Measurements from ENCODE around the gene NAA60.

The NAA60 gene

DNA sequence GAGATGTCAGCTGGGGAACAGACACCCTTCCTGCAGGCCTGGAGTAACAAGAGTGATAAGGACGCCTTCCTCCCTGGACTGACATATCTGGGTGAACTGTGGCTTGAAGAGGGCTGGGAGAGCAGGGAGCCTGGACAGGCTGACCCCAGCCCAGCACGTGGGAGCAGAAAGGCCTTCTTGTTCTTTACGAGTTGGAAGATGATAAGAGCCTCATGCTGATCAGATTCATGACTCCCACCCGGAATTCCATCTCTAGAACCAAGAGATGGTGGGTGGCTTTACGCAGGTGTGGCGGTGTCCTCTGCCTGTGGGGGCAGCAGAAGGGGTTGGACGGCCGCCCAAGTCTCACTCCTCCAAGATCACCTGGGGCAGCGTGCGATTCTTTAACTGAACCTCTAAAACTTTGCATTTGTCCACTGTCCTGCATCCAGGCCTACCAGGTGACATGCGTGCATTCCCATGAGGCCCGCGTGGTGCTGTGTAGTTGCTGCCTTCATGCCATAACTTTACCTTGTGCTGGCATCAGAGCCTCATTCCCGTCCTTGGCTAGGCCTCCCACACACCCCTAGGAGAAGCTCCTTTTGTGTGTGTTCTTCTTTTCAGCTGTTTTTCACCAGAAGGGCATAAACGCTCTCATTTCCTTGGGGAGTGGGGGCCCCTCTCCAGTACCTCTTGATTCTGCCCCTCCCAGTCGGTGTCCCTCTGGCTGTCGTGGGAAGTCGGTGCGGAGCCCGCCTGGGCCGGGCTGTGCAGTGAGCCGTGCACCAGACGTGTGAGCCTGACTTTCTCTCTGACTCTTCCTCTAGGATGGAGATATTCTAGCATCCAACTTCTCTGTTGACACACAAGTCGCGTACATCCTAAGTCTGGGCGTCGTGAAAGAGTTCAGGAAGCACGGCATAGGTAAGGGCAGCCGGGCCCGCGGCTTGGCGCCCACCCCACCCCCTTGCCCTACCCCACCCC is 38.5 kb downstream of the NAA60 start:
- H3K27ac ChIP-seq, result no peak overlapping the region; the same call in 1 of the 2 replicates
- no peak for DNase-seq (ENCODE audit: low spot score)
- ChIA-PET CTCF (interaction anchor here (0.6 kb wide), 1 partner anchor 10 kb away, joined by 4 read pairs; no protein-coding TSS in a partner anchor), POLR2A (ENCODE audit: low non-redundant PET) (no interaction called here)
- TF ChIP-seq, protein P1, sequence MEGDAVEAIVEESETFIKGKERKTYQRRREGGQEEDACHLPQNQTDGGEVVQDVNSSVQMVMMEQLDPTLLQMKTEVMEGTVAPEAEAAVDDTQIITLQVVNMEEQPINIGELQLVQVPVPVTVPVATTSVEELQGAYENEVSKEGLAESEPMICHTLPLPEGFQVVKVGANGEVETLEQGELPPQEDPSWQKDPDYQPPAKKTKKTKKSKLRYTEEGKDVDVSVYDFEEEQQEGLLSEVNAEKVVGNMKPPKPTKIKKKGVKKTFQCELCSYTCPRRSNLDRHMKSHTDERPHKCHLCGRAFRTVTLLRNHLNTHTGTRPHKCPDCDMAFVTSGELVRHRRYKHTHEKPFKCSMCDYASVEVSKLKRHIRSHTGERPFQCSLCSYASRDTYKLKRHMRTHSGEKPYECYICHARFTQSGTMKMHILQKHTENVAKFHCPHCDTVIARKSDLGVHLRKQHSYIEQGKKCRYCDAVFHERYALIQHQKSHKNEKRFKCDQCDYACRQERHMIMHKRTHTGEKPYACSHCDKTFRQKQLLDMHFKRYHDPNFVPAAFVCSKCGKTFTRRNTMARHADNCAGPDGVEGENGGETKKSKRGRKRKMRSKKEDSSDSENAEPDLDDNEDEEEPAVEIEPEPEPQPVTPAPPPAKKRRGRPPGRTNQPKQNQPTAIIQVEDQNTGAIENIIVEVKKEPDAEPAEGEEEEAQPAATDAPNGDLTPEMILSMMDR (conservative IDR thresholded peaks at IDR 0.05; ENCODE audit: low read depth), result no peak

DNA sequence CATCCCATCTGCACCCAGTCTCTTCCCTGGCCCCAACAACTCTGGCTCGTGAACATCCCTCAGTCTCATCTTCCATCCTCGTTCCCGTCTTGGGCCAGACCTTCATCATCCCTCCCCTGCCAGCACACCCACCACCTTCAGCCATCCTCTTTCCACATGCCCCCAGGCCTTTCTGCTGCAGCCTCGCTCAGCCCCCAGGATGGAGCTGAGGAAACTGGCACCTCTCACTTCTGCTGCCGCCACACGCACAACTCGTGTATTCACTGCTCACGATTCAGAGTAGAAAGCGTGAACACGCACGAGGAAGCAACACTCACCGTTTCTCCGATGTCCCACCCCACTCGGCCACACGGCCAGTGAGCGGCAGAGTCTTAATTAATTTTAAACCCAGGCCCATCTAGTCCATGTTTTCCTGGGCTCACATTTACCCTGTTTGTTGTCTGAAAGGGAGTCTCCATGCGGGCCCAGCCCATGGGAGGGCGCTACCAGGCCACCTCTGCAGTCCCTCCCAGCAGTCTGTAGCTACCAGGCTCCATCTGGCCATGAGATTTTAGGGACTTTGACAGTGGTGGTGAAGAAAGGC is 39.3 kb downstream of the NAA60 start:
- no peak overlapping the region for H3K27ac ChIP-seq
- CTCF ChIA-PET, result no interaction called here
- DNase-seq (ENCODE audit: low spot score), result no peak
- TF ChIP-seq, protein P1 (conservative IDR thresholded peaks at IDR 0.05; ENCODE audit: low read depth), result no peak
- POLR2A ChIA-PET (ENCODE audit: low non-redundant PET), result no interaction called here

DNA sequence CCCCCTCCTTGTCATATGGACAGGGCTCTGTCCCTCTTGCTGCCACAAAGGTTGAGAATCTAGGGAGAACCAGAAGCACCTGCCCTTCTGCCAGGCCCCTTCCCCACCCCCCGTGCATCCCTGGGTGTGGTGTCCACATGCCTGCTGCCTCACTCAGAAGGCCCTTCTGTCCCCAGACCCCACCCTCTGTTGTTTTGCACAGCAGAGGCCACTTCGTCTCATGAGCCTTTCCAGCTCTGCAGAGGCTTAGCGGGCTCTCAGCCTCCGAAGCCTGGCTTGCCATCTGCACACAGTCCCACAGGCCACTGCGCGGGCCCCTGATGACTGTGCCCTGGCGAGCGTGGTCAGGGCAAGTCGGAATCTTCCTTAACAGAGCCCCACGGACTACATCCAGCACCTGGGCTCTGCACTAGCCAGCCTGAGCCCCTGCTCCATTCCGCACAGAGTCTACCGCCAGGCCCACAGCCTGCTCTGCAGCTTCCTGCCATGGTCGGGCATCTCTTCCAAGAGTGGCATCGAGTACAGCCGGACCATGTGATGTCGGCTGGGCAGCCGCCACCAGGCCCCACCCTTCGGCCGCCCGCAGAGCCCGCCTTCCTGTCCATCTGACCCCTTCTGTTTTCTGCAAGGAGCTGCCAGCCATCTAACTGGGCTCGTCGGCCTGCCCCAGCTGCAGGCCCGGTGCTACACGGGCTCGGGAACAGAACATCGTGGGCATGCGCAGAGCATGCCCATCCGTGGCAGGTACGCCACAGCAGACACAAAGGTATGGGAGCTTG is 41.0 kb downstream of the NAA60 start:
- TF ChIP-seq, protein P1 (conservative IDR thresholded peaks at IDR 0.05; ENCODE audit: low read depth), result no peak
- ChIA-PET POLR2A (ENCODE audit: low non-redundant PET) (no interaction called here), CTCF (no interaction called here)
- H3K27ac ChIP-seq, result 0 out of 2 replicates have a peak overlapping the region, but pooled peaks have one; percentile 9
- no peak for DNase-seq (ENCODE audit: low spot score)

DNA sequence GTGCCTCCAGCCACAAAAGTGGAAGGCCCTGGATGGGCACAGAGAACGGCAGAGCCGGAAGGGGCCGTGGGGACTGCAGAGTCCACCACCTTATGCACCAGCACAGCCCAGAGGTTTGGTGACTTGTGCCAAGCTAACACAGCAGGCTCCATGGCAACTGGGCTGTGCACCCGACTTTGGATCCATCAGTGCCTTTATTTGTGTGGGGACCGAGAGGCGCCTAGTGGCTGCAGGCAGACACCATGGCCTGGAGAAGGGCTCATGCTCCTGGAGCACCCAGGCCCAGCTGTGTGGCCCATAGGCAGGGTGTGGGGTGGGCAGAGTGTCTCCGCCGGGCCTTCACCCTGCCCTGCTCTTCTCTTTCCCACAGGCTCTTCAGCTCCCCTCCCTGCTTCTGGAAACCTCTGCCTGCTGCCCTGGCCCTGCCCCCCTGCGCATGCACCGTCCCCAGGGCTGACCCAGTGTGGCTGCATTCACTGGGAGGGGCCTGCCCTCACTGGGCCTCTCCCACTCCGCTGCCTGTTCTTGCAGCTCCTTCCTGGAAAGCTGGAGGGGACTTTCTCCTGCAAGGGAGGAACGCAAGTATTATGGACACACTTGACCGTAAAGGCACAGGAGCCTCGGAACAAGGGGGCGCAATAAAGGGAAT is 41.7 kb downstream of the NAA60 start:
- H3K27ac ChIP-seq, result 0 out of 2 replicates have a peak overlapping the region, but pooled peaks have one; percentile 9
- ChIA-PET CTCF (no interaction called here), POLR2A (ENCODE audit: low non-redundant PET) (no interaction called here)
- TF ChIP-seq, protein P1 (conservative IDR thresholded peaks at IDR 0.05; ENCODE audit: low read depth), result no peak
- no peak for DNase-seq (ENCODE audit: low spot score)

DNA sequence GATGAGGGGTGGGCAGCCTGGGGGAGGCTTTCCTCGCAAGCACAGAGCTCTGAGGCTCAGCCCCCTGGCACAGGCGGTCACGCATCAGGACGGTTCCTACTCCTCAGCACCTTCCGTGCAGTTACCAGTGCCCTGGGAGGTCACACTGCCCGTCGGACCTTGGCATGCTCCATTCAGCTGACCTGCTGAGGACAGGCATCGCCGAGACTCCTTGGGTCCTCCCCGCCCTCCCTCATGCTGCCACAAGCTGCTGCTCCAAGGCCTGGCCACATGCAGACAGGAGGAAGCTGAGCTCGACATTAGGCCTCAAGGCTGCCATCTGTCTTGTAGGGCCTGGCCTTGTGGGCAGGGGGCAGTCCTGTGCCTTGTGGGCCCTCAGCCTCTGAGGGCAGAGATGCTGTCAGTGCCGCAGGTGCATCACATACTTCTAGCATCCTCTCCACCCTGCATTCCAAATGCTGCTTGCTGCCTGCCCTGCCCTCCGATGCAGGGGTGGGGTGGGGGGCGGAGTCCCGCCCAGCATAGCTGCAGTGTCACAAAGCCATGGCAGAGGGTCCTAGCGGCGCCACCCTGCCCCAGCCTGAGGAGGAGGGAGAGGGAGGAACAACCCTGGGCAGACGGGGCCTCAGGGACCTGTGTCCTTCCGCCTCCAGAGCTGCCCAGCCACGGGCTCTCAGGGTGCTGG is 42.5 kb downstream of the NAA60 start:
- ChIA-PET POLR2A (ENCODE audit: low non-redundant PET) (no interaction called here), CTCF (interaction anchor here (0.6 to 1.3 kb wide), 2 partner anchors 14 to 346 kb away, joined by 4 read pairs; no protein-coding TSS in a partner anchor)
- TF ChIP-seq, protein P1 (conservative IDR thresholded peaks at IDR 0.05; ENCODE audit: low read depth), result no peak
- no peak overlapping the region for H3K27ac ChIP-seq
- DNase-seq (ENCODE audit: low spot score), result no peak
